ENCODE results near the gene SELENOW.

DNA sequence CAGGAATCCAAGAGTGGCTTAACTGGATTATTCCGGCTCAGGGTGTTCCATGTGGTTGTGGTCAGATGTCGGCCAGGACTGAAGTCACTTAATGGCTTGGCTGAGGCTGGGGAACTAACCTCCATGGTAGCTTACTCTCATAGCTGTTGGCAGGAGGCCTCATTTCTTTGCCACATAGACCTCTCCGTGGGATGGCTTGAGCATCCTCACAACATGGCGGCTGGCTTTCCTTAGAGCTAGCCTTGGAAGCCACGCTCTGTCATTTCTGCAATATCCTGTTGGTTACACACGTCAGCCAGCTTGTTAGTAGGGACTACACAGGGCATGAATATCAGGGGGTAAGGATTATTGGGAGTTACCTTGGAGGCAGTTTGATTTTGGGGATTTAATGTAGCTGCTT, 48.3 kb downstream of the SELENOW start:
- TF ChIP-seq, protein P1, sequence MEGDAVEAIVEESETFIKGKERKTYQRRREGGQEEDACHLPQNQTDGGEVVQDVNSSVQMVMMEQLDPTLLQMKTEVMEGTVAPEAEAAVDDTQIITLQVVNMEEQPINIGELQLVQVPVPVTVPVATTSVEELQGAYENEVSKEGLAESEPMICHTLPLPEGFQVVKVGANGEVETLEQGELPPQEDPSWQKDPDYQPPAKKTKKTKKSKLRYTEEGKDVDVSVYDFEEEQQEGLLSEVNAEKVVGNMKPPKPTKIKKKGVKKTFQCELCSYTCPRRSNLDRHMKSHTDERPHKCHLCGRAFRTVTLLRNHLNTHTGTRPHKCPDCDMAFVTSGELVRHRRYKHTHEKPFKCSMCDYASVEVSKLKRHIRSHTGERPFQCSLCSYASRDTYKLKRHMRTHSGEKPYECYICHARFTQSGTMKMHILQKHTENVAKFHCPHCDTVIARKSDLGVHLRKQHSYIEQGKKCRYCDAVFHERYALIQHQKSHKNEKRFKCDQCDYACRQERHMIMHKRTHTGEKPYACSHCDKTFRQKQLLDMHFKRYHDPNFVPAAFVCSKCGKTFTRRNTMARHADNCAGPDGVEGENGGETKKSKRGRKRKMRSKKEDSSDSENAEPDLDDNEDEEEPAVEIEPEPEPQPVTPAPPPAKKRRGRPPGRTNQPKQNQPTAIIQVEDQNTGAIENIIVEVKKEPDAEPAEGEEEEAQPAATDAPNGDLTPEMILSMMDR (IDR thresholded peaks at IDR 0.05), result no peak
- no peak for TF ChIP-seq POLR2AphosphoS5 (IDR thresholded peaks at IDR 0.05)

Data from transverse colon (tissue), 4 donors.